Fibroblast of skin of abdomen (primary cell): ENCODE results near the gene NEDD4L.
A peak's percentile ranks its signal among the peaks of the same experiment; 100 is the strongest.

Experiments used
- DNase-seq: peaks from one replicate; pipeline ENCODE4 v3.0.0-alpha.2; 2013

The NEDD4L gene

GRCh38 chr18:58124475-58124874 lies 80.4 kb downstream of the NEDD4L start:
- DNase-seq = no peak

GRCh38 chr18:58125183-58125582 lies 81.2 kb downstream of the NEDD4L start:
- no peak for DNase-seq

GRCh38 chr18:58125756-58126155 lies 81.7 kb downstream of the NEDD4L start:
- DNase-seq = no peak

DNA sequence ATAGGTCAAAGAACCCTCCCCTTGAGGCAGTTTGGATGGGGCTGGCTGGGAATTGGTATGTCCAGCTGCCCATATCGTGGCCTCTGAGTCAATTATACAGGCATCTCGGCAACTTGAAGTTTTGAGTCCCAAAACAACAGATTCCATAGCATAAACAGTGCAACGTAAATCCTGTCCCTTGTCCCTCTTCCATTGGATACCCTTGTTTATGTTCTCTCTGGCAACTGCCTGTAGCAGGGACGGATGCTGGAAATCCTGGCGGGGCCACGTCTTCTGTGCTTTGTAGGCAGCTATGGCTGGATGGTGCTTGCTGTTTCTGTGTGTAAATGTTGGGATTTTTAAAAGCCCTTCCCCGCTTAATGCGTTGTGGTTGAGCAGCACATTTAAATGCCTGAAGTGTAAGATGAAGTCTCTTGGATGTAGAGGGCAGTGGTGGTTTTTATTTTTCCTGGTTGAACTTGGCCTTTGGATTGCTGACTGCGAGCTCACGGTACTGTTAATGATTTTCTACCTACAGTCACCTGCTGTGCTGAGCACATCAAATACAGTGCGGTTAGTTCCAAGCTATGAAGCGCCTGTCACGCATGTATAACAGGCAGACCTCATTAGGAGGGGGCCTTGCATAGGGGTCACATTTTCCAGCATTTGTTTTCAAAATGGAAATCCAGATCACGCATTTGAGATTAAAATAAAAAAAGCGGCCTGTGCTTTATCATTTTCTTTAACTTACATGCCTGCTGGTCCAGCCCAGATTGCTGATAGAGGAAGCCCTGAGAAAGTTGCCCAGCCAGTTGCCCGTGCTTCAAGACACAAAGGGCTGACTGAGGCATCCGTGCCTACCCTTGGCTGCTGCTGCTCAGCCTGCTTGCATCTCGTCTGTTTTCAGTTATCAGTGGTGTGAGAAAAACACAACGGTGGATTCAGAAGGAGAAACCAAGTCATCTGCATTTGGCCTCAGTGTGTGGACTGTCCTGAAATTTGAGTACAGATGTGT lies 84.7 kb downstream of the NEDD4L start:
- no peak for DNase-seq

- peak; percentile 32 for DNase-seq
These were observed 88.7 kb downstream of the NEDD4L start for GRCh38 chr18:58132595-58133261.

GRCh38 chr18:58135183-58135641 lies 91.2 kb downstream of the NEDD4L start:
- peak; percentile 89 for DNase-seq

GRCh38 chr18:58135701-58136331 lies 91.8 kb downstream of the NEDD4L start:
- DNase-seq = peak; percentile 62

GRCh38 chr18:58136879-58137278 lies 92.9 kb downstream of the NEDD4L start:
- no peak for DNase-seq

- no peak for DNase-seq
These were observed 95.7 kb downstream of the NEDD4L start for GRCh38 chr18:58139459-58140386.

GRCh38 chr18:58140387-58141325 lies 96.6 kb downstream of the NEDD4L start:
- DNase-seq = no peak

GRCh38 chr18:58143386-58143785 lies 99.4 kb downstream of the NEDD4L start:
- DNase-seq = no peak

GRCh38 chr18:58144106-58144505 lies 100.1 kb downstream of the NEDD4L start:
- DNase-seq = no peak

- DNase-seq = no peak
These were observed 100.8 kb downstream of the NEDD4L start for GRCh38 chr18:58144671-58145285.

DNA sequence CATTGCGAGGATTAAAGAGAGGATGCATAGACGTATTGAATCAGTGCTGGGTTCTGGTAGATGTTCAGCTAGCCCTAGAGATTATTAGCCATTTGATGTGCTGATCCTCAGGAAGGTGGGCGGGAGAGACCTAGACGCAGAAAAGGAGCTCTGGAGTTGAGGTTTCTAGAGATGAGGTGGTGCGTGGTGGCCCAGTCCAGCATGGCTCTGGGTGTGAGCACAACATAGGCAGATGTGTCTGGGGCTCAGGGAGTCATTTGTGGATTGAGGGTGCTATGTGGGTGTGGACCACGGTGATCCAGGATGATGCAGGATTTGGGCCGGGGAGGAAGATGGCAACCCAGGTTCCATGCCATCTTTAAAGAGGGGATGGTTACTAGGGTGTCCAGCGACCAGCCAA lies 102.1 kb downstream of the NEDD4L start:
- no peak for DNase-seq

GRCh38 chr18:58148954-58149471 lies 105.0 kb downstream of the NEDD4L start:
- no peak for DNase-seq

DNA sequence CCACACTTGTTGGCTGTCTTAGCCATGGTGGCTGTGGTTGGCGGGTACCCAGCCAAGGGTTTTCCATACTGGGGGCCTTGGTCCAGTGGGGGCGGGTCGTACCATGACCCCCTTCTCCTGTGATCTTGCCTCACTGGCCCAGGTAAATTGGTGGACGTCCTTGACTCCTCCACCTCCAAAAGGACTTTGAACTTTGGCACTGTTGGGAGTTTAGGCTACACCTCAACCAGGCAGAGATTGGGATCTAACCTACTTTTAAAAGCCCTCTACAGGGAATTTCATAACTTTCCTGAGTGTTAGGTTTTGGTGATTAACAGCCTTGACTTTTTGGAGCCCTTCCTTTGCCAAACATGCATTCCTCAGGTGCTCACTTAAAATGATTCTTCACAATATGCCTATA lies 106.7 kb downstream of the NEDD4L start:
- no peak for DNase-seq

- DNase-seq = no peak
These were observed 108.2 kb downstream of the NEDD4L start for GRCh38 chr18:58152216-58152615.

- no peak for DNase-seq
These were observed 108.9 kb downstream of the NEDD4L start for GRCh38 chr18:58152891-58153290.

- DNase-seq = no peak
These were observed 112.5 kb downstream of the NEDD4L start for GRCh38 chr18:58156516-58156915.

DNA sequence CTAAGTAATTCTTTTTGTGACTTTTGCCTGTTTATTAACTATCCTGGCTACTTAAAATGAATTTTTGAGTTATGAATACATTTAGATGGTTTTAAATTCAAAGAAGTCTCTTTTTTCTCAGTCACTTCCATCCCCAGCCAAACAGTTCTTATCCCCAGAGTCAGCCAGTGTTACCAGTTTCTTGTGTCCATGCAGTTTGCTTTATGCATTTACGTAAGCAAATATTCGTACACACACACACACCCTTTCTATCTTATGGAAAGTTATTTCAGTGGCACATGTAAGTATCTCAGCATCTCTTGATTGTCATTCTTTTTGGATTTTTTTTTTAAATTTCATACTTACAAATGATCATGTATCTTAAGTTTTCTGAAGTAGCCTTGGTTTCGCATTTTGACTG lies 113.2 kb downstream of the NEDD4L start:
- no peak for DNase-seq
